Prostate gland (tissue), 2 donors: ENCODE results near the gene FBXO8. TPM values are rescaled to one million over a fixed set of nuclear protein-coding genes. Genes with fewer than 3 reads are reported as not detected.
"Not testable (repeated sequence)": the region's sequence is repeated elsewhere in the genome, so short reads cannot be mapped to it uniquely, and the experiment has no call there.

Source experiments
- DNase-seq: peaks from one replicate; pipeline ENCODE4 v3.0.0-alpha.2; 2019; ENCODE audit warnings: low spot score
- H3K27ac ChIP-seq, 2 donors: fragments of 200-600 bp; sonication (generic); 2 replicates each; pipeline ENCODE4 v1.5.1; 2017 to 2019
- H3K27me3 ChIP-seq: fragments of 200-600 bp; sonication (generic); replicated peaks from 2 replicates; pipeline ENCODE4 v1.5.1; 2019; ENCODE audit not compliant: insufficient read depth
- H3K36me3 ChIP-seq, 2 donors: fragments of 200-600 bp; sonication (generic); 1 replicate in 1 of 2; 2 replicates in 1 of 2; pipeline versions ENCODE4 v1.5.1 to v1.8.1; 2017 to 2019
- H3K4me1 ChIP-seq: fragments of 200-600 bp; sonication (generic); replicated peaks from 2 replicates; pipeline ENCODE4 v1.5.1; 2019
- H3K4me3 ChIP-seq, 2 donors: fragments of 200-600 bp; sonication (generic); 2 replicates each; pipeline ENCODE4 v1.5.1; 2017 to 2019
- H3K9me3 ChIP-seq: fragments of 200-600 bp; sonication (generic); 2 replicates; pipeline ENCODE4 v1.5.1; 2017
- CTCF ChIP-seq, 4 experiments: fragments of 200-600 bp in 2 of 4; fragments of 450-650 bp in 2 of 4; sonication (generic) in 2 of 4; IDR thresholded peaks; 1 replicate in 3 of 4; 2 replicates in 1 of 4; pipeline ENCODE4 v1.5.1; 2016 to 2019; ENCODE audit warnings: antibody characterized with exemption in 4 of 4, mild to moderate bottlenecking in 2 of 4, moderate library complexity in 2 of 4
- POLR2A ChIP-seq: fragments of 450-650 bp; IDR thresholded peaks from one replicate; pipeline ENCODE4 v1.6.1; 2016; ENCODE audit warnings: antibody characterized with exemption, mild to moderate bottlenecking
- POLR2AphosphoS5 ChIP-seq: sonication (generic); formaldehyde crosslinking; IDR thresholded peaks from one replicate; pipeline ENCODE4 v1.6.1; 2017; ENCODE audit warnings: antibody characterized with exemption
- WGBS: methylation state at CpG from one replicate; pipeline ENCODE4 v1.1.5; 2018; 5-methylcytosine and 5-hydroxymethylcytosine counted together
- intact Hi-C: fragments of 100-400 bp; cut with DNase I; formaldehyde crosslinking; loops from one replicate; pipeline ENCODE4 v1.14.2; 2022
- total RNA-seq, 2 donors: library from RNA; depleted of rRNA; stranded (reverse); fragments of >200 nt; gene quantifications; one replicate each; pipeline ENCODE4 v1.1.0, GENCODE V29; 2016

Gene FBXO8
- total RNA-seq, 2 donors from 2014 or later: 35.0 to 38.1 TPM

GRCh38 chr4:174305961-174306360, 22.5 kb upstream of the FBXO8 start:
- H3K36me3 ChIP-seq: no peaks in the 10 kb centered on the region
- 81% methylated on average over 3 of the region's 3 CpGs for WGBS

GRCh38 chr4:174304664-174305063, 21.2 kb upstream of the FBXO8 start:
- no peaks in the 10 kb centered on the region for H3K4me1 ChIP-seq
- TF ChIP-seq POLR2AphosphoS5 (no peak), POLR2A (no peak)
- DNase-seq: no peak
- H3K4me3 ChIP-seq: no peak overlapping the region
- H3K9me3 ChIP-seq: no peaks in the 10 kb centered on the region
- intact Hi-C loops: no loop called here
- H3K27me3 ChIP-seq: no peaks in the 10 kb centered on the region
- H3K27ac ChIP-seq: no peak overlapping the region
- H3K36me3 ChIP-seq: no peaks in the 10 kb centered on the region
- 92% methylated on average over 1 of the region's 1 CpG for WGBS

More at GRCh38 chr4:174305961-174306360, 22.5 kb upstream of the FBXO8 start:
- TF ChIP-seq POLR2AphosphoS5 (no peak), POLR2A (no peak), CTCF (IDR thresholded peaks at IDR 0.05) (no peak)
- Histone ChIP-seq H3K27ac (no peak overlapping the region), H3K27me3 (no peaks in the 10 kb centered on the region), H3K4me3 (no peak overlapping the region), H3K4me1 (no peaks in the 10 kb centered on the region), H3K9me3 (no peaks in the 10 kb centered on the region)
- intact Hi-C loops: no loop called here
- no peak for DNase-seq

- DNase-seq: no peak
- no peaks in the 10 kb centered on the region for H3K27me3 ChIP-seq
- no peaks in the 10 kb centered on the region for H3K36me3 ChIP-seq
- no peaks in the 10 kb centered on the region for H3K9me3 ChIP-seq
- H3K4me3 ChIP-seq: no peak overlapping the region
- 98% methylated on average over 1 of the region's 1 CpG for WGBS
- TF ChIP-seq POLR2A (no peak), POLR2AphosphoS5 (no peak), CTCF (IDR thresholded peaks at IDR 0.05) (no peak)
- no peaks in the 10 kb centered on the region for H3K4me1 ChIP-seq
- no peak overlapping the region for H3K27ac ChIP-seq
- intact Hi-C loops: no loop called here
These were observed 20.2 kb upstream of the FBXO8 start for GRCh38 chr4:174303687-174304086.

- H3K4me1 ChIP-seq, intact Hi-C loops, H3K27ac ChIP-seq, H3K27me3 ChIP-seq, DNase-seq, H3K9me3 ChIP-seq, H3K4me3 ChIP-seq, H3K36me3 ChIP-seq: not testable (repeated sequence)
- WGBS: 98% methylated on average over 11 of the region's 27 CpGs
These were observed 11.7 kb upstream of the FBXO8 start for GRCh38 chr4:174295142-174295541.

- H3K9me3 ChIP-seq, DNase-seq, H3K27me3 ChIP-seq, intact Hi-C loops, H3K36me3 ChIP-seq, H3K4me1 ChIP-seq, H3K4me3 ChIP-seq, H3K27ac ChIP-seq: not testable (repeated sequence)
- no CpG with 5 or more reads among the region's 30 CpGs for WGBS
These were observed 11.2 kb upstream of the FBXO8 start for GRCh38 chr4:174294641-174295040.

- TF ChIP-seq CTCF (IDR thresholded peaks at IDR 0.05) (no peak), POLR2A (no peak), POLR2AphosphoS5 (no peak)
- intact Hi-C loops: no loop called here
- 100% methylated on average over 2 of the region's 2 CpGs for WGBS
These were observed 9.0 kb upstream of the FBXO8 start for GRCh38 chr4:174292473-174292872.

More at GRCh38 chr4:174292473-174292872, 9.0 kb upstream of the FBXO8 start:
- Histone ChIP-seq H3K4me3 (no peak overlapping the region), H3K4me1 (no peaks in the 10 kb centered on the region), H3K9me3 (no peaks in the 10 kb centered on the region), H3K36me3 (no peaks in the 10 kb centered on the region), H3K27ac (no peak overlapping the region), H3K27me3 (no peaks in the 10 kb centered on the region)
- no peak for DNase-seq
